OCI-LY7 (cell line): ENCODE measurements around the gene IGSF23. TPM values are rescaled to one million over a fixed set of nuclear protein-coding genes. Genes with fewer than 3 reads are reported as not detected.

Experiments
- BruUV-seq: library from RNA; stranded (reverse); fragments of 400-500 nt; replicated peaks from 2 replicates; lab custom pipeline; 2021; lab: Mats Ljungman, UMichigan
- CTCF ChIA-PET: fragments of 300-600 bp; sonication (Branson Sonifier 250); formaldehyde crosslinking; loops from one replicate; lab custom pipeline; 2022; ENCODE audit warnings: antibody characterized with exemption; ENCODE audit not compliant: unreplicated experiment; lab: Charles Lee
- POLR2A ChIA-PET: fragments of 300-600 bp; sonication (Branson Sonifier 250); formaldehyde crosslinking; loops from one replicate; lab custom pipeline; 2022; ENCODE audit warnings: antibody characterized with exemption; lab: Charles Lee
- DNase-seq: peaks from one replicate; pipeline ENCODE4 v3.0.0-alpha.2; 2015; ENCODE audit warnings: low spot score
- H2AFZ ChIP-seq: fragments of 200-600 bp; sonication (generic), shearing (Covaris generic); 2 replicates; pipeline ENCODE4 v1.6.1; 2014; ENCODE audit warnings: mild to moderate bottlenecking, antibody characterized with exemption, low read length, moderate library complexity
- H3K27ac ChIP-seq: fragments of 200-600 bp; sonication (generic); 2 replicates; pipeline ENCODE4 v1.5.1; 2014; ENCODE audit warnings: mixed run types, low read depth, mild to moderate bottlenecking, moderate library complexity, low read length, inconsistent platforms; ENCODE audit not compliant: poor library complexity, severe bottlenecking
- H3K36me3 ChIP-seq: fragments of 200-600 bp; sonication (generic); 2 replicates; pipeline ENCODE4 v1.6.1; 2014; ENCODE audit warnings: mild to moderate bottlenecking, antibody characterized with exemption, low read length, moderate library complexity, mixed read lengths; ENCODE audit not compliant: insufficient read depth
- H3K4me1 ChIP-seq: fragments of 200-600 bp; sonication (generic); 2 replicates; pipeline ENCODE4 v1.5.1; 2014; ENCODE audit warnings: mild to moderate bottlenecking, low read length; ENCODE audit not compliant: insufficient read depth, poor library complexity, severe bottlenecking
- H3K4me2 ChIP-seq: fragments of 200-600 bp; sonication (generic); 2 replicates; pipeline ENCODE4 v1.6.1; 2014; ENCODE audit warnings: mild to moderate bottlenecking, low read length
- H3K4me3 ChIP-seq: fragments of 200-600 bp; sonication (generic); 2 replicates; pipeline ENCODE4 v1.5.1; 2014; ENCODE audit warnings: mild to moderate bottlenecking, low read depth, low read length; ENCODE audit not compliant: poor library complexity, severe bottlenecking
- H3K79me2 ChIP-seq: fragments of 200-600 bp; sonication (generic); 2 replicates; pipeline ENCODE4 v1.6.1; 2016; ENCODE audit warnings: low read depth, mild to moderate bottlenecking, low read length, moderate library complexity, mixed read lengths; ENCODE audit not compliant: insufficient read depth
- H3K9me2 ChIP-seq: fragments of 200-600 bp; sonication (generic); 2 replicates; pipeline ENCODE4 v1.6.1; 2016; ENCODE audit warnings: mild to moderate bottlenecking, low read length, mixed read lengths; ENCODE audit not compliant: insufficient read depth
- H3K9me3 ChIP-seq: fragments of 200-600 bp; sonication (generic); 2 replicates; pipeline ENCODE4 v1.6.1; 2014; ENCODE audit warnings: mild to moderate bottlenecking, mixed run types, low read length, mixed read lengths
- H4K20me1 ChIP-seq: fragments of 200-600 bp; sonication (generic); 2 replicates; pipeline ENCODE4 v1.6.1; 2014; ENCODE audit warnings: mild to moderate bottlenecking, antibody characterized with exemption, low read length, moderate library complexity, mixed read lengths; ENCODE audit not compliant: insufficient read depth
- CTCF ChIP-seq: fragments of 200-600 bp; sonication (generic); conservative IDR thresholded peaks from 2 replicates; pipeline ENCODE4 v1.5.1; 2014; ENCODE audit warnings: mild to moderate bottlenecking, antibody characterized with exemption, low read length, moderate library complexity, mixed read lengths
- EZH2phosphoT487 ChIP-seq: fragments of 200-600 bp; sonication (generic); IDR thresholded peaks from 2 replicates; pipeline ENCODE4 v1.6.1; 2018; ENCODE audit warnings: low read depth, borderline replicate concordance, mild to moderate bottlenecking, mixed run types, antibody characterized with exemption, low read length, moderate library complexity, mixed read lengths
- intact Hi-C: fragments of 100-400 bp; cut with micrococcal nuclease; formaldehyde crosslinking; loops from one replicate; pipeline ENCODE4 v1.10.0; 2022; ENCODE audit not compliant: unreplicated experiment
- total RNA-seq, 2 experiments: library from RNA; depleted of rRNA in 1 of 2; stranded (reverse); fragments of >200 nt in 1 of 2; shearing (Covaris generic) in 1 of 2; gene quantifications; 2 replicates each; pipeline ENCODE4 v1.2.3, GENCODE V29; 2014 to 2022

The IGSF23 gene
- total RNA-seq, 2 experiments from 2014 or later: not detected

GRCh38 chr19:44634785-44635184 lies 21.4 kb downstream of the IGSF23 start:
- CTCF ChIA-PET: no interaction called here
- H4K20me1 ChIP-seq: no peaks in the 10 kb centered on the region
- no peaks in the 10 kb centered on the region for H3K36me3 ChIP-seq
- intact Hi-C loops: no loop called here
- H3K4me3 ChIP-seq: no peak overlapping the region
- H3K4me1 ChIP-seq: no peaks in the 10 kb centered on the region
- no peak overlapping the region for H3K4me2 ChIP-seq
- H3K9me3 ChIP-seq: no peaks in the 10 kb centered on the region
- H2AFZ ChIP-seq: no peak overlapping the region
- H3K9me2 ChIP-seq: no peaks in the 10 kb centered on the region
- H3K79me2 ChIP-seq: no peaks in the 10 kb centered on the region
- no peak for DNase-seq
- BruUV-seq: no TSS peak
- POLR2A ChIA-PET: no interaction called here
- TF ChIP-seq CTCF: no peak
- TF ChIP-seq EZH2phosphoT487: no peak
- no peak overlapping the region for H3K27ac ChIP-seq

GRCh38 chr19:44635581-44636438 lies 22.4 kb downstream of the IGSF23 start:
- H2AFZ ChIP-seq: no peak overlapping the region
- no peak for DNase-seq
- no peaks in the 10 kb centered on the region for H4K20me1 ChIP-seq
- no peak overlapping the region for H3K27ac ChIP-seq
- ChIA-PET POLR2A (no interaction called here), CTCF (no interaction called here)
- H3K36me3 ChIP-seq: no peaks in the 10 kb centered on the region
- intact Hi-C loops: no loop called here
- H3K4me2 ChIP-seq: no peak overlapping the region
- H3K4me3 ChIP-seq: no peak overlapping the region
- no TSS peak for BruUV-seq
- no peaks in the 10 kb centered on the region for H3K79me2 ChIP-seq
- H3K9me3 ChIP-seq: no peaks in the 10 kb centered on the region
- H3K4me1 ChIP-seq: no peaks in the 10 kb centered on the region
- TF ChIP-seq CTCF (no peak), EZH2phosphoT487 (no peak)
- H3K9me2 ChIP-seq: no peaks in the 10 kb centered on the region
